Omental fat pad (tissue), 4 donors: ENCODE data around the gene ASXL3. TPM values are rescaled to one million over a fixed set of nuclear protein-coding genes. Genes with fewer than 3 reads are reported as not detected.

ENCODE experiments used
- ATAC-seq: fragments of 150-250 bp; one replicate; pipeline ENCODE4 v1.9.1; 2016; ENCODE audit warnings: mild to moderate bottlenecking, moderate library complexity; ENCODE audit not compliant: low FRiP score
- DNase-seq: peaks from one replicate; pipeline ENCODE4 v3.0.0-alpha.2; 2019; ENCODE audit warnings: low spot score
- total RNA-seq, 4 donors: library from RNA; depleted of rRNA; stranded (reverse); fragments of >200 nt; gene quantifications; one replicate each; pipeline ENCODE4 v1.1.0, GENCODE V29; 2016
- TF ChIP-seq, protein P1 (sequence below), 3 donors: fragments of 450-650 bp; IDR thresholded peaks; one replicate each; pipeline ENCODE4 v1.5.1; 2016 to 2017; ENCODE audit warnings: antibody characterized with exemption in 3 of 3, mild to moderate bottlenecking in 3 of 3, moderate library complexity in 2 of 3

ASXL3 gene
- total RNA-seq, 4 donors from 2014 or later, result 0.36 to 5.4 (median 0.70) TPM

- ATAC-seq, result no peak
- no peak for DNase-seq
- TF ChIP-seq, protein P1, sequence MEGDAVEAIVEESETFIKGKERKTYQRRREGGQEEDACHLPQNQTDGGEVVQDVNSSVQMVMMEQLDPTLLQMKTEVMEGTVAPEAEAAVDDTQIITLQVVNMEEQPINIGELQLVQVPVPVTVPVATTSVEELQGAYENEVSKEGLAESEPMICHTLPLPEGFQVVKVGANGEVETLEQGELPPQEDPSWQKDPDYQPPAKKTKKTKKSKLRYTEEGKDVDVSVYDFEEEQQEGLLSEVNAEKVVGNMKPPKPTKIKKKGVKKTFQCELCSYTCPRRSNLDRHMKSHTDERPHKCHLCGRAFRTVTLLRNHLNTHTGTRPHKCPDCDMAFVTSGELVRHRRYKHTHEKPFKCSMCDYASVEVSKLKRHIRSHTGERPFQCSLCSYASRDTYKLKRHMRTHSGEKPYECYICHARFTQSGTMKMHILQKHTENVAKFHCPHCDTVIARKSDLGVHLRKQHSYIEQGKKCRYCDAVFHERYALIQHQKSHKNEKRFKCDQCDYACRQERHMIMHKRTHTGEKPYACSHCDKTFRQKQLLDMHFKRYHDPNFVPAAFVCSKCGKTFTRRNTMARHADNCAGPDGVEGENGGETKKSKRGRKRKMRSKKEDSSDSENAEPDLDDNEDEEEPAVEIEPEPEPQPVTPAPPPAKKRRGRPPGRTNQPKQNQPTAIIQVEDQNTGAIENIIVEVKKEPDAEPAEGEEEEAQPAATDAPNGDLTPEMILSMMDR (IDR thresholded peaks at IDR 0.05), result no peak
Measured at GRCh38 chr18:33596178-33596854, 18.3 kb downstream of the ASXL3 start.

DNA sequence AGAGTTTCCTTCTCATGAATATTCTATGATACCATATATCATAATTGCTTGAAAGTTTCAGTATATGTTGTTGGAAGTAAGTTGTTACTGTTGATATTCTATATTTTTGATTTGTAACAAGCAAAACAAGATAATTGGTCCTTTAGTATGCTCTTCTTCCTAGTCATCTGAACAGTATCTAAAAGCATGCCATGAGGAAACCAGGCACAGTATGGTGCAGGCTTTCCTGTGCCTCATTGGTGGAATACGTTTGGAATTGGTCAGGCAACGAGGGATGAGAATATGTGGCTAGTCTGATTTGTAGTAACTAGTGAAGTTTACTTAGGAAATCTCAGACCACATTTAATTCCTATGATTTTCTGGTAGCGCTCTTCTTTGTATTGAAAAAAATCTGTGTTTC is 22.8 kb downstream of the ASXL3 start:
- TF ChIP-seq, protein P1 (IDR thresholded peaks at IDR 0.05), result no peak
- no peak for DNase-seq
- no peak for ATAC-seq

DNA sequence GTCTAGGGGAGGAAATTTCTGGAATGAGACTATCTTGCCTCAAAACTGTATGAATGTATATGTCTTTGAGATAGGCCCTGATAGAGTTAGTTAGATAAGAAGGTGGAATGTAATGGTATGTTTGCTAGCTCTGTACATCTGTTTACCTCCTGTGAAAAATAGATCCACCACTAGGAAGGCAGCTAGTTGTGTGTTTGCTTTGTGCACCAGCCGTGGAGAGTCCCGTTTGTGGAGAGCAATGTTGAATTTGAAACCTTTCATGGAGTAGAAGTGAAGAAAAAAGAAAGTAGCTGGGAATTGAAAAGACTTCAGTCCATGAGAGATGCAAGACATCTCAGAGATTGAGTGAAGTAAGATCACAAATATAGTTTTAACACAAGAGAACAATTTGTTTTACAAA is 25.4 kb downstream of the ASXL3 start:
- ATAC-seq (no peak), DNase-seq (no peak)
- TF ChIP-seq, protein P1 (IDR thresholded peaks at IDR 0.05), result no peak

- no peak for DNase-seq
- ATAC-seq, result no peak
- TF ChIP-seq, protein P1 (IDR thresholded peaks at IDR 0.05), result no peak
Measured at GRCh38 chr18:33605250-33605649, 27.2 kb downstream of the ASXL3 start.

DNA sequence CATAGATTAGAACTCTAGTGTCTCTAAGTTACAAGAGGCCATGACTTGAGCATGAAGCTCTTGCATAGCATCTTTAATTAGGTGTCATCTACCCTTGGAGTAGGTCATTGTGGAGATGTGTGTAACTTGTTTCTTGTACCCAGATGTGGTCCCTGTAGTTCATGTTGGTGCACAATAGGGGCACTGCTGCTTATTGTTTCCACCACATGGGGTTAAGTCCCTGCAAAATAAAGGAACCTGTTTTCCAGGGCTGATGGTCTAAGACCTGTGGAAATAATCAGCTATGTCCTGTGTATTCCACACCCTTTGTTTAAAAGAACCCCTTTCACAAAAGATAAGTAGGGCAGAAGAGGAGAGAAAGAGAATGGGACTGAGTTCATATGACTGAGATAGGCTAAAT is 28.6 kb downstream of the ASXL3 start:
- DNase-seq, result no peak
- TF ChIP-seq, protein P1 (IDR thresholded peaks at IDR 0.05), result no peak
- no peak for ATAC-seq

DNA sequence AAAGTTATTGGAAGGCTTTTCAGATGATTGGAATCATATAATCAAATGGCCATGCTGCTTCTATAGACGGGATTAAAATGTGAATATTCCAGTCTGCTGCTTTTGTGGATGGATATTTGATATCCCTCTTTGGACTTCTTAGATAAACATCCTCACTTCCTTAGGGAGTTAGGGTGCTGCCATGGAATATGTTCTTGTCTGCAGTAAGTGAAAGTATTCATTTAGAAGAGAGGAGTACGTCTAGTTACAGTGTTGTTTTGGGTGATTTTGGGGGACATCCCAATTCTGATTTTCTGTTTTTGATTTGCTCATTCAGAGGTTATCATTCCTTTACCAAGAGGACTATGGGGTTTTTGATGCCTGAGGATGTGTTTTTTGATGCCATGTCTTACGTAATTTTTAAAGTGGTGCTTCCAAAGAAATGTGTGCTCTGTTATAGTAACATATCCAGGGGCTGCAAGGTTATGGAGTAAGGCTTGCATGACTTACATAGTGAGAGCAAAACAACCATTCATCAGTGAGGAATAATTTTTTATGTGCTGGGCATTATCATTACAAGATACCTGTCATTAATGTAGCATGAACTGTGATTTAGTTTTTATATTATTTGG is 33.6 kb downstream of the ASXL3 start:
- TF ChIP-seq, protein P1 (IDR thresholded peaks at IDR 0.05), result no peak
- no peak for ATAC-seq
- DNase-seq, result no peak

DNA sequence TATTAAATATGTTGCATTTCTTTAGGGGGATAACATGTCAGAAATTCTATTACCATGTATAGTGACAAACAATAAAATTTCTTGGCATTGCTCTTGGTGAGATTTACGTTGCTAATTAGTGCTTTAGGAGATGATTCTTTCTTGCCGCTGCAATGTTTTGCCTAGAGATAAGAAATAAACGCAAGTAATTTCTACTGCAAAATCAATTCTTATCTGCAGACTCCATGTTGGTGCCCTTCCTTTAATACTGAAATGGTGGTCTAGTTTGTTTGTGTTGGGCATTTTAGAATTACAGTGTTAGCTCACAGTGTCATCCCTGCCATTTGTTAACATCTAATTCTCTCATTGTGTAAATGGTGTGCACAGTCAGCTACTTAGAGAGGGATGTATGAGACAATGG is 34.6 kb downstream of the ASXL3 start:
- no peak for DNase-seq
- TF ChIP-seq, protein P1 (IDR thresholded peaks at IDR 0.05), result no peak
- no peak for ATAC-seq
